ENCODE measurements around the gene MEGF8.

The MEGF8 gene

GRCh38 chr19:42421591-42422031 is 96.2 kb downstream of the MEGF8 start:
- DNase-seq, result no peak

- DNase-seq, result no peak
These were observed 96.9 kb downstream of the MEGF8 start for GRCh38 chr19:42422092-42422900.

GRCh38 chr19:42422901-42423461 is 97.5 kb downstream of the MEGF8 start:
- no peak for DNase-seq

- DNase-seq, result peak; percentile 94
These were observed 98.3 kb downstream of the MEGF8 start for GRCh38 chr19:42423462-42424344.

GRCh38 chr19:42424345-42424707 is 98.9 kb downstream of the MEGF8 start:
- no peak for DNase-seq

- DNase-seq, result no peak
These were observed 99.3 kb downstream of the MEGF8 start for GRCh38 chr19:42424712-42425131.

GRCh38 chr19:42426643-42427042 is 101.2 kb downstream of the MEGF8 start:
- no peak for DNase-seq

GRCh38 chr19:42427313-42427712 is 101.9 kb downstream of the MEGF8 start, which contains the start of gene LIPE:
LIPE (minus strand) TSS chr19:42427388; CDS start chr19:42427149, 239 bp downstream.
- DNase-seq, result no peak
